HS-5 (cell line): Measurements from ENCODE around the gene POFUT2.
"Not testable (repeated sequence)": the region's sequence is repeated elsewhere in the genome, so short reads cannot be mapped to it uniquely, and the experiment has no call there.

Source experiments
- DNase-seq: peaks from one replicate; pipeline ENCODE4 v3.0.0-alpha.2; 2012; ENCODE audit warnings: low read depth

Gene POFUT2

DNA sequence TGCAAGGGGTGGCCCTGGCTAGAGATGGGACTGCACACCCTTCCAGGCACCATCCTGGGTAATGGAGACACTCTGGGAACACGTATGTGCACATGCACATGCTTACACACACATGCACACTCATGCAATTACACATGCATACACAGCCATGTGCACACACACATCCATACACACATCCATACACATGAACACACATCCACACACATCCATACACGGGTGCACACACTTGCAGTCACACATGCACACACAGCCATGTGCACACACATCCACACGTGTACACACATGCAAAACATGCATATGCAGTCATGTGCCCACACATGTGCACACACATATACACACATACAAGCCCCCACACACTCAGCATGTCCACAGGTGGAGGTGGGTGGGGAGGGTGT is 22.3 kb upstream of the POFUT2 start:
- no peak for DNase-seq

DNA sequence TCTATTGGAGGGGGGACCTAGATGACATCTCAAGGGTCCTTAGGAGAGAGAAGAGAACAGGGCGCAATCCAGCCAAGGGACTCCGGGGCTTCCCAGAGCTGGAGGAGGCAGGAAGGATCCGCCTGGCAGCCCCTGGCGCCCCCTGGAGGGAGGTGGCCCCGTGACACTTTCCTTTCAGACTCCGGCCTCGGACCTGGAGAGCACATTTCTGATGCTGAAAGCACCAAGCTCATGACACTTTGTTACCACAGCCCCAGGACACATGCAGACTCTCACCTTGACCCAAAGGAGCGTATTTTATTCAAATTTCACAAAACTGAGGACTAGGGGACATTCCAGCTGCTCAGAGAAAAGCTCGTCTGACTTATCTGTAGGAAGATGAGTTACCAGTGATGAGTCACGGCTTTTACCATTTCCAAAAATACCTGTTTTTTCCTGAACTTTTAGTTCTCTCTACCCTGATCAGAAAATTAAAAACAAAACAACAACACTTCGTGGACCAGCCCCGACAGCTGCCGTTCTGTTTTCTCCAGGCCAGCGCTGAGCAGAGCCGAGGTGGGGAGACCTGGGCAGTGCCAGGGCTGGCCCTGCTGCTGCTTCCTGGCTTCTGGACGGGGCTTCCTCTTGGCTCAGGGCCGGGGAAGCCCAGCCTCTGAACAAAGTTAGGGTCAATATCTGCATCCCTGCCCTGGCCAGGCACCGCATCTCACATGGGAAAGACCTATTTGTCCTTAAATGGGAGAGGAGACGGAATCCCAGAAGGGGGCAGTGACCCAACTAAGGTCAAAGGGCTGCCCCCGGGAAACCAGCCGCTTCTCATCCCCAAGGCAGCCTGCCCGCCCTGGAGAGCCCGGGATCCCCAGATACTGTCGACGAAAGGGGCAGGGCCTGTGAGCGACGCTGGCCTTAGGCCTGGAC is 21.6 kb upstream of the POFUT2 start:
- no peak for DNase-seq

DNA sequence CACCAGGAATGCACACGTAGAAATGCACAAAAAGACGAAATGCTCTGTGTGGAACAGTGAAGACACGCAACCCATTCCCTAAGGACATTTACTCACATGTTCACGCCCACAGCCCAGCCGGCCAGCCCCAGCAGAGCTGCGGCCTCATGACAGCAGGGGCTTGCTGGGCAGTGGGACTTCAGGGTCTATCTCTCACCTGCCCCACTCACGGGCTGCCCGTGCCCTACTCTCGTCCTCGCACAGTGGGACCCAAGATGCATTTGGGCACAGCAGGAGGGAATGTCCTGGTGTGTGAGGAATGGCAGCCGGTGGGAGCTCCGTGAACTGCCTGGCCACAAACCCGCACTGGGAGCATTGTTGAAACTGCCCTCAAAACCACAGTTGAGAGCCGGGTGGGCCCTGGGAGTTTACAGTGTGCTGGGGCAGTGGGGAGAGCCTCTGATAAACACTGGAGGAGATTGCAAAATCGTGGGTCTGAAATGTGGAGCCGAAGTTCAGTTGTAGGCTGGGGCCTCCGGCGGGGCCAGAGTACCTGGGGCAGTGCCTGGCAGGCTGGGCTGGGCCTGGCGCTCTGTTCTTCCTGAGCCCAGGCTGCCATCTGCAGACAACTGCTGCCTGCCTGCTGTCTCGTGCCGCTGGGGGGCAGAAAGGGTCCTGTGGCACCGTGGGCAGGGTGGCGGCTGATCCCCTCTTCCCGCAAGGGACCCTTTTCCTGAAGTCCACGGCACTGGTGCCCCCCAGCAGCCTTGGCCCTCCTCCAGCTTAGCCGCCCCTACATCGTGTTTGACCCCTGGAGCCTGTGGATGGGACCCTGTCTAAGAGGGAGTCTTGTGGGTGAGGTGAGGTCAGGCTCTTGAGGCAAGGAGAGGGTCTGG is 20.7 kb upstream of the POFUT2 start:
- no peak for DNase-seq

DNA sequence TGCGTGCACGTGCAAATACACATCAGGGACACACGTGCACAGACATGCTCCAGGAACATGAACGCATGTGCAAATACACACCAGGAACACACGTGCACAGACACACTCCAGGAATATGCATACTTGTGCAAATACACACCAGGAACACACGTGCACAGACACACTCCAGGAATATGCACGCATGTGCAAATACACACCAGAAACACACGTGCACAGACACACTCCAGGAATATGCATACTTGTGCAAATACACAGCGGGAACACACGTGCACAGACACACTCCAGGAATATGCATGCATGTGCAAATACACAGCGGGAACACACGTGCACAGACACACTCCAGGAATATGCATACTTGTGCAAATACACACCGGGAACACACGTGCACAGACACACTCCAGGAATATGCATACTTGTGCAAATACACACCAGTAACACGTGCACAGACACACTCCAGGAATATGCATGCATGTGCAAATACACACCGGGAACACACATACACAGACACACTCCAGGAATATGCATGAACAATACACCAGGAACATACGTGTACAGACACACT is 20.0 kb upstream of the POFUT2 start:
- not testable (repeated sequence) for DNase-seq

DNA sequence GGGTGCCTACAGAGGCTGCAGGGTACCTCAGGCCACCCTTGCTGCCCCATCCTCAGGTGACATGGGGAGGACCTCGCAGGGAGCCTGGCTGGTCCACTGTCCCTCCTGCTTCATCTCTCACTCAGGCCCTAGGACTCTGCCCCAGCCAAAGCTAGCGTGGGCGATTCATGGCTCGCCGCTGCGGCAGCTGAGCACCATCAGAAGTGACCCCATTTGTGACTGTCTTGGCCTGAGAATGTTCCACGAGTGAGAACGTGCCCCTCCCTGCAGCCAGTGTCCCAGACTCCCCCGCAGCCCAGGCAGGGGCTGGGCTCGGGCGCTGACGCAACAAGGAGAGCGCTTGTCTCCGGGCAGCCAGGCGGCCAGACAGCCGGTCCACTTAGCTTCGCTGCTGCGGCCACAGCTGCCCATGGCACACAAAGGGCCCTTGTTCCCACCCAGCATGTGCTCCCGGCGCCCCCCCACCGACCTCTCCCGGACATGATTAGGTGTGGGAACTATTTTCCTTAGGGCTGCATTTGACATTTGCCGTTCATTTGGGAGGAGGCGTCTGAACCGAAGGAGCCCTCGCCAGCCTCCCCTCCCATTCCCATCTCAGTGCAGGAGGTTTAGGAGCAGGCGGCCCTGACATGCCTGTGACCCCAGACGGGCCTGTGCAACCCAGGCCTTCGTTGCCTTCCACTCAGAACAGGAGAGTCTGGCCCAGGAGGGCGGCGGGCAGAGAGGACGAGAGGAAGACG is 19.3 kb upstream of the POFUT2 start:
- DNase-seq, result no peak

DNA sequence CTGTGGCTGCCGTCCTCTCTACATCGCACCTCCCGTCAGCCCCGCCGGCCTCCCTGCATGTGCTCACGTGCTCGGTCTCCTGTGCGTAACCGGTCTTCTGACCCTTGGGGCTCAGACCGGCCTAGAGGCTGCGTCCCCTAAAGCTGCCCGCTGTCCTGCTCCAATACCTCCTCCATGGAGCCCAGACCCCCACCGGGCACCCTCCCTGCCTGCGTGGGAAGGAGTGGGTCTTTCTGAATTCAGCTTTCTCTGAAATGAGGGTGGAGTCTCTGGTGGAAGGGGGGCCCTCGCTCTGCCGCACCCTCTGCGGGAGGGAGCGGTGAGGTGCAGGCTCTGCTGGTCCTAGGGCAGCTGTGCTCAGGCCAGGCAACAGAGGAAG is 18.7 kb upstream of the POFUT2 start:
- DNase-seq, result no peak

DNA sequence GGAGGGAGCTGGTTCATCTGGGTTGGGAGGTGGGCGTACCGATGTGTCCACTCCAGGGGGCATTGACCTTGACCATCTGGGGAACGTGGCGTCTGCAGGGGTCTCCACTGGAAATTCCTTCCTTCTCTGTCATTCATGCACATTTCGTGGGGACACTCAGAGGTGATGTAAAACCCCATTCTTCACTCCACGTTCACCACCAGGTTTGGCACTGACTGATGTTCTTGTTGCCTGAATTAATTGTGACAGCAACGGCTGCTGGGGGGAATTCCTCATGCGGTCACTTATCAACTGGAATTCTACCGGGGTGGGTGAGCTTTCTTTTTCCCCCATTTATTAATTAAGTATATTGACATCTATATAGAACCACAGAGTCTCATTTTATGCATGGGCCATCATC is 18.1 kb upstream of the POFUT2 start:
- DNase-seq, result no peak

DNA sequence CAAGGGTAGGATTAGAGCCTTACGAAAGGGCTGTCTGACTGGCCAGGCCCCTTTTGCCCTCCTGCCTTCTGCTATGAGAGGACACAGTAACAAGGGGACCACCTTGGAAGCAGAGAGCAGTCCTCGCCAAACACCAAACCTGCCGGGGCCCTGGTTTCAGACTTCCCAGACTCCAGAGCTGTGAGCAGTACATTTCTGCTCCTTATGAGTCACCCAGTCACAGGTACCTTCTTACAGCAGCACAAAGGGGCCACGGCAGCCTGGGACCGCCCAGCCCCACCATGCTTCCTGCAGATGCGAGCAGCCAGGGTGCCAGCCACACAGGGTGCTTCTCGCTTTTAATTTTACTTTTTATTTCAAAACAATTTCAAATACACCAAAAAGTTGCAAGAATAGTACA is 17.2 kb upstream of the POFUT2 start:
- no peak for DNase-seq

DNA sequence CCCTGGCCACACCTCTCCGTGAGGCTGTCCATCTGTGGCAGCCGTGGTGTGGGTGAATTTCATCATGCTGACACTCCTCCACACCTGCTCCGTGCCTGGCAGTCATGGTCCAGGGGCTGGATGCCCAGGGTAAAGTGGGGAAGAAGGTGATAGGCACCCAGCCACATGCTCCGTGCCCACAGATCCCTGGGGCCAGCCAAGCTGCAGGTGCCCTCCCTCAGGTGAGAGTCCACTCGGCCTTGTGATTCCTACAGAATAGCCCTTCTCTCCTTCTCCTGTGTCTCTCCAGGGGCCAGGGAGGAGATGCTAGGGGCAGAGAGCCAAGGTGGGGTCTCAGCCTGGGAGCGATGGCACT is 16.8 kb upstream of the POFUT2 start:
- DNase-seq, result no peak

DNA sequence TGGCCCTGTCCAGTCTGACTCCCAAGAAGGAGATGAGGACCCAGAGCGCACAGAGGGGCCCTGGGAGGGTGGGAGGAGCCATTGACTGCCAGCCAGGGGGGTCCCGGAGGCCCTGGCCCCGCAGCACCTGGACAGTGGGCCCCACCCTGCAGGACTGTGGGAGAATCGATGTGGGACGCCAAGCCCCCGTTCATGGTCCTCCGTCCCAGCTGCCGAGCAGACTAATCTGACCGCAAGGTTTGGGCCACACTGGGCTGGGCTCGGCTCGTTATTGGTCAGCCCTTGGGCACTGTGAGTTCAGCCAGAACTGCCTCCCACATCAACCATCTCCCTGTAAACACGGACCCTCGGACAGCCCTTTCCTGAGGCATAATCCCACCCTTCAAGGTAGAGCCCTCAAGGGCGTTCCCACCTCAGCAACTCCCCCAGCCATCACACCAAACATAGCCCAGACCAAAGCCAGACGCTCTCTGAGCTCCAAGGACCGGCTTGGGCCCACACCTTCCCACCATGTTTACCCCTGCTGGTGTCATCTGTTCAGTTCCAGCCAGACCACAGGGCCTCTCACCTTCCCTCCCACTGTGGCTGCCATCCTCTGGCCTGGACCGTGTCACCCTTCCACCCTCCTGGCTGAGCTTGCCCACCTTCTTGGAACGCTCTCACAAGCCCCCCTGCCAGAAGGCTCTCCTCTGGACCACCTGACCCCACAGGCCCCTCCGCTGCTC is 16.2 kb upstream of the POFUT2 start:
- DNase-seq, result no peak

DNA sequence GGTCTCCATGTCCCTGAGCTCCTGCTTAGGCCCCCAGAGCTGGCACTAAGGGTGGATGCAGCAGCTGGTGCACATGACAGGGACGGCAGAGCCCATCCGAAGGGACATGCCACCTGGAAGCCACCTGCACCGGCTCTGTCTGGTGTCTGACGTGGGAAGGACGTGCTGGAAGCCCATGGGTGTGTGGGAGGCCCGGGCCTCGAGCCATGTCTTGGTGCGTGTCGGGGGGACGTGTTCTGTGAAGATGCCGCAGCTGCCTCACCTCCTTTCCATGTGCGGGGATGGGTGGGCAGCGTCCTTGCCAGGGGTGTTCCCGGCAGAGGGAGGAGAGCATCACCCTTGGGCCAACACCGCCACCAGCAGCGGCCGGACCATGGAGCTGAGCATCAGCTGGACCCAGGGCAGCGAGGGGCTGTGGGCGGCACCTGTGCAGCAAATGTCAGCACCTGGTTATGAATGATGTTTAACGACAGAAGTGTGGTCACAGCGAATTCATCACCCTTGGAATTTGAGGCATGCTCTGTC is 15.5 kb upstream of the POFUT2 start:
- DNase-seq, result no peak

DNA sequence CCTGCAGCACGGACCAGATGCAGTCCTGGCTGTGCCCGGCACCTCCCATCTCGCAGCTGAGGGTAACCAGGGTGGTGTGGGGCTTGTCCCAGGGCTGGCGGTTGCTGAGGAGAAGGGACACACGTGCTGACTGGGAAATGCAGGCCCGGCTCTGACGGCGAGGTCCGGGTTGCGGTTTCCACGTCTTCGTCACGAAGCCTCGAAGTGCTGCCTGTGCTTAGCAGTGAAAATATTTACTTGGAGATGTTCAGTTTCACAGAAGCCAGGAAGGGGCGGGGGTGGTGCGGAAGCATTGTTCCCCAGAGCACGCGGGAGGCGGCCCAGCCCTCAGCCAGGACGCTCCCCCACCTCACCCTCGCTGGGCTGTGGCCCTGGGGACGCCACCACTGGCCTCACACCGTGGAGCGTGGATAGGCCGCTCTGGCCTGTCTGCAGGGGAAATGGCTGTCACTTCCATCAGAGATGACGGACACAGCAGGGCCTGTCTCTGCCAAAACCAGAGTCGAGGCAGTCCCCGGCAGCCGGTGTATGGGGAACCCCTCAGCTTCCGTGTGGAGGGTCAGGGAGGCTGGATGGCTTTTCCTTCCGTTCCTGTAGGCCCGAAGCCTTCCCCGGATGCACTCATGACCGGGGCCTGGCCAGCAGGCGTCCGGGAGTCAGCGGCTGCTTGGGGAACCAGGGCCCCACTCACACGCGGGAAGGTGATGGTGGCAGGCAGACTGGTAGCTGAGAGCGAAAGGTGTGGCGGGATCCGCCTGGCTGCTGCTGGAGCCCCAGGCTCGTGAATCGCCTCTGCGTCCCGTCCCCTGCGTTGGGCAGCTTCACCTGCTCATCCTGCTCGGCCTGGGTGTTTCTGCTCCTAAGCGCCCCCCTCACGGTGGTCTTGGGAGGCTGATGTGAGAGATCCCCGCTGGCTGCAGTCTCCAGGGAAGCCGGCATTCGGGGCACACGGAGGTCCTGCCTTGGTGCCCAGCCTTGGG is 14.7 kb upstream of the POFUT2 start:
- no peak for DNase-seq

DNA sequence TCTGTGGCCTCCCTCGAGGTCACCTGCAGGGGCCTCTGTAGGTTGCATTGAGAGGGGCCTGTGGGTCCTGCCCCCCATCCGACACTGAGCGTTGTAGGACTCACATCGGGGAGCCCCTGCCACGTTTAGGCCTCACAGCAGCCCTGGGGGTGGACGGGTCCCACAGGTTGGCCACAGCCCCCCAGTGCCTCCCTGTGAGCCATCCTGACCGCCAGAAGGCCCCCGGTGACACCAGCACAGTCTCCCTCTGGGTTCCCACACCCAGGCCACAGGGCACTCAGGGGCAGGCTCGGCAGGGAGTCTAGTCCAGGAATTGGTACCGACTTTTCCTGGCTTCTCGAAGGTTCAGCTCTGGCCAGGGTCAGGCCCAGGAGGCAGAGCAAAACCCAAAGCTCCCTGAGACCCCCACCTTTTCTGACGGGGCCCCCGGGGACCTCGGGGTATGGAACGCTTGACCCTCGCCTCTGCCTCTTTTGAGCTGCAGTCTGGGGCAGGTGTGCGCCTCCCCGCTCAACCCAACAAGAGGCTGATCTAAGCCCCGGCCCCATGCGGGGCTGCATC is 13.9 kb upstream of the POFUT2 start:
- DNase-seq, result no peak

DNA sequence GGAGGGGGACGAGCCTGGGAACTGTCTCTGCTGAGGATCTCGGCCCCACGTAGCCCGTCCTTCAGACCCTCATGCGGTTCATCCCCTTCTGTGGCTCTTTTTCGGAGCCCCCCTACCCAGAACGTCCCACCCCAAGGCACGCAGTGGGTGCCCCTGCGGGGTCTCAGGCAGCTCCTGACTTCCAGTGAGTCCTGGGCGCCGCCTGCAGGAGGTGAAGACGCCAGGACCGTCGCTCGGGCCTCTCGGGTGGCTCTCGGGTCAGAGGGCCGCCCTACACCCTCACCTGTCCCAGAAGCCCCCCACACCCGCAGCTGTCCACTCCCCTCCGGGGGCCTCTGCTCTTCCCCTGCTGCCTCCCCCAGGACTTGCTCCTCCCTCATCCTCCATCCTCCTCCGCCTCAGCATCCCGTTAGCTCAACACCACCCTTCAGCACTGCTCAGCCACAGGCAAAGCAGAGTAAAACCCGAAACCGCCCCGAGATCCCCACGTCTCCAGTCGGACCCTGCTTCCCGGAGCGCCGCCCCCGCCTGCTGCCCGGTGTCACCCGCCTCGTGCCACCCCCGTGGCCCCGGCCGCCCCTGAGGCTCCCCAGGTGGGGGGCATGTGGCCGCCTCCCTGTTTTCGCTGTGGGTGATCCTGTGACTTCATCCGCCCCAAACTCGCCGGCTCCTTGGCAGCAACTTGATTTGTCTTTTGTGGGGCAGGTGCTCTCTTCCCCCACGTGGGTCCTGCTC is 13.3 kb upstream of the POFUT2 start:
- DNase-seq, result no peak

DNA sequence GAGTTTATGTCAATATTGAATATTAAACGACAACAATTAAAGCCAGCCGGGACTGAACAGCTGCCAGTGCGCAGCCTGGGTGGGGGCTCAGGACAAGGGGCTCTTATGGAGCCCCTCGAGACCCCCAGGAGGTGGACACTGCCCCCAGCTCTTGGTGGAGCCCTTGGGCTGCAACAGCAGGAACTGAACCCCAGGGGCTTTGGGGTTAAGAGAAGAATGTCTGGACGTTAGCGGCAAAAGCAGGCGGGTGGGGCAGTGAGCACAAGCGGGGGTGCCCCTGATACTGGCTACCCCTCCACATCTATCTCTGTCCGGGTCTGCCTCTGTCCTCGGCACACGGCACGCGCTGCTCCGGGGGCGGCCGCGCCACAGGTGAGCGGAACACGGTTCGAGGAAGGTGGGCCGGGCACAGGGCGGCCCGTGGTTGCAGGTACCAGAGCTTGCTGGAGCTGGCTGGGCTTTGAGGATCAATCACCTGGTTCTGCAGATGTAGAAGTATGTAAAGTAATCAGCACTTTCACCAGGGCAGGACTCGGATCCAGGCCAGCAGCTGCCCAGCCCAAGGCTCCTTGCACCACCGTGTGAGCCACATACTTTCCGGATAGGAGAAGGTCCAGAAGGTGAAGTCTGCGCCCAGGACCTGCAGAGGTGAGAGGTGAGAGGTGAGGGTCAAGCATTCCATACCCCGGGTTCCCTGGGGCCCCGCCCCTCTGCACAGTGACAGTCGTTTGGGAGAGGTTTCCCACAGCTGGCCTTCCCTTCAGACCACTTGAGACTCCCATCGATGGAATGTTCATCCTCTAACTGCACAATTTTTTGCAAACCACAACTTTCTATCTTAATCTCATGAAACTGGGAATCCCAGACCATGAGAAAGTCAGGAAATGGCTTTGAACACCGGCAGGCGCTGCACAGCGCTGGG is 12.4 kb upstream of the POFUT2 start:
- DNase-seq, result no peak

DNA sequence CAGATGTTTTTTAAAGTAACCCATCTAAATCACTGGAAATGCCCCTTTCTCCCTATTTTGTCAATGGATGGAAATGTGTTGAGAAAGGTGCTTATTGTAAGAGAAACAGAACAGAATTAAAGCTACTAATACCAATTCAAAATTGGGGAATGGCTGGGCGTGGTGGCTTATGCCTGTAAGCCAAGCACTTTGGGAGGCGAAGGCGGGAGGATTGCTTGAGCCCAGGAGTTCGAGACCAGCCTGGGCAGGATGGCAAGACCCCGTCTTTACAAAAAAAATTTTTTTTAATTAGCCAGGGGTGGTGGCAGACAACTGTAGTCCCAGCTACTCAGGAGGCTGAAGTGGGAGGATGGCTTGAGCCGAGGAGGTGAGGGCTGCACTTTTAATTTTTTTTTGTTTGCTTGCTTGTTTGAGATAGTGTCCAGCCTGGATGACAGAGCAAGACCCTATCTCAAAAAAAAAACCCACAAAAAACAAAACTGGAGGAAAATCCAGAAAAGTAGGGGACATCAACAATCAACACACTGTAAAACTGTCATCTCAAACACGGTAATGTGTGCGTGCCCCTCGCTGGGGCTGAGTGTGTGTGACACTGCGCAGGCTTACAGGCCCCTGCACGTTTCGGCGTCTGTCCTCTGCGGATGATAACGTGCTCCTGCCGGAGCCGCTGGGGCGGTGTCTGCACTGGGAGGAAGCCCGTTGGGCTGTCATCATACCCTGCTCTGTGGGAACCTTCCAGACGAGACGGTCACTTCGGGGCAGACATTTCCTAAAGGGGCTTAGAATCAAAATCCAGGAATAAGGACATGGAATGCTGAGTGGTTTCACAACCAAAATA is 11.6 kb upstream of the POFUT2 start:
- DNase-seq, result no peak

DNA sequence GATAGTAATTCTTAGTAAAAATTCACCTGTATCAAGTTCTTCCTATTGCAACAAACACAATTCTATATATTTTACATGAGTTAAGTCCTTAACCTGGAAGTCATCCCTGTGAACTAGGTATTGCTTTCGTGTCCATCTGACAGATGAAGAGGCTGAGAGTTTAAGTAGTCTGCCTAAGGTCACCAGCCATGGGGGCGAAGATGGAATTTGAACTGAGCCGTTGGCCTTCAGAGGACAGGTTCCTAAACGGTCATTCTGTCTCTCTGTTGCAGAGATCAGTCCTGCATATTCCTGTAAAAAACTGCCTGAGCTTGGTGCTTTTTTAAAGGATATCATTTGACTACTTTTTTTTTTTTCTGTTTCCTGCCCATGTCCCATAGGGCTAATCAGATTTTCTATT is 10.2 kb upstream of the POFUT2 start:
- DNase-seq, result no peak
